Fibroblast of skin of left quadriceps (primary cell): ENCODE measurements around the gene SUCO.
A peak's percentile ranks its signal among the peaks of the same experiment; 100 is the strongest.
"Not testable (repeated sequence)": the region's sequence is repeated elsewhere in the genome, so short reads cannot be mapped to it uniquely, and the experiment has no call there.

Experiments
- DNase-seq, 2 experiments: peaks; one replicate each; pipeline ENCODE4 v3.0.0-alpha.2; 2013; ENCODE audit warnings: low read depth in 2 of 2

Gene SUCO

GRCh38 chr1:172559572-172560210, 26.7 kb downstream of the SUCO start:
- no peak for DNase-seq

GRCh38 chr1:172561252-172561651, 28.3 kb downstream of the SUCO start:
- DNase-seq, result peak; percentile 12 to 28

GRCh38 chr1:172566196-172566997, 33.4 kb downstream of the SUCO start:
- DNase-seq, result no peak

GRCh38 chr1:172567720-172568119, 34.8 kb downstream of the SUCO start:
- no peak for DNase-seq

- no peak for DNase-seq
Observed at GRCh38 chr1:172574080-172574479, 41.1 kb downstream of the SUCO start.

GRCh38 chr1:172578586-172578985, 45.6 kb downstream of the SUCO start:
- no peak for DNase-seq

GRCh38 chr1:172581273-172581672, 48.3 kb downstream of the SUCO start:
- DNase-seq, result no peak

- peak in 1 of 2 experiments; percentile 4 for DNase-seq
Observed at GRCh38 chr1:172581779-172582178, 48.8 kb downstream of the SUCO start.

GRCh38 chr1:172582889-172583288, 49.9 kb downstream of the SUCO start:
- no peak for DNase-seq

- DNase-seq, result no peak
Observed at GRCh38 chr1:172585348-172585747, 52.4 kb downstream of the SUCO start.

GRCh38 chr1:172585861-172586260, 52.9 kb downstream of the SUCO start:
- no peak for DNase-seq

- no peak for DNase-seq
Observed at GRCh38 chr1:172588296-172589291, 55.6 kb downstream of the SUCO start.

- DNase-seq, result no peak
Observed at GRCh38 chr1:172589553-172589952, 56.6 kb downstream of the SUCO start.

GRCh38 chr1:172591429-172591828, 58.5 kb downstream of the SUCO start:
- DNase-seq, result not testable (repeated sequence)

- not testable (repeated sequence) for DNase-seq
Observed at GRCh38 chr1:172595066-172595465, 62.1 kb downstream of the SUCO start.

- DNase-seq, result not testable (repeated sequence)
Observed at GRCh38 chr1:172596782-172597181, 63.8 kb downstream of the SUCO start.

GRCh38 chr1:172599912-172600311, 67.0 kb downstream of the SUCO start:
- no peak for DNase-seq

- no peak for DNase-seq
Observed at GRCh38 chr1:172600615-172601014, 67.7 kb downstream of the SUCO start.

GRCh38 chr1:172601046-172601630, 68.2 kb downstream of the SUCO start:
- DNase-seq, result no peak

GRCh38 chr1:172602706-172603105, 69.8 kb downstream of the SUCO start:
- DNase-seq, result no peak

- DNase-seq, result no peak
Observed at GRCh38 chr1:172603816-172604215, 70.9 kb downstream of the SUCO start.

- no peak for DNase-seq
Observed at GRCh38 chr1:172605641-172606040, 72.7 kb downstream of the SUCO start.
